Upper lobe of left lung (tissue), 4 donors: ENCODE data around the gene PAIP2B.
A peak's percentile ranks its signal among the peaks of the same experiment; 100 is the strongest.

Experiments
- POLR2A ChIP-seq, 4 donors: fragments of 450-650 bp; IDR thresholded peaks; one replicate each; pipeline ENCODE4 v1.5.1; 2016 to 2017; ENCODE audit warnings: antibody characterized with exemption in 4 of 4, mild to moderate bottlenecking in 2 of 4
- POLR2AphosphoS5 ChIP-seq, 2 donors: sonication (generic); formaldehyde crosslinking; IDR thresholded peaks; one replicate each; pipeline ENCODE4 v1.5.1; 2017; ENCODE audit warnings: antibody characterized with exemption in 2 of 2
- TF ChIP-seq, protein P1 (sequence below), 6 experiments: fragments of 450-650 bp in 4 of 6; fragments of 200-600 bp in 2 of 6; sonication (generic) in 2 of 6; IDR thresholded peaks; one replicate each; pipeline ENCODE4 v1.5.1; 2016 to 2019; ENCODE audit warnings: antibody characterized with exemption in 6 of 6

DNA sequence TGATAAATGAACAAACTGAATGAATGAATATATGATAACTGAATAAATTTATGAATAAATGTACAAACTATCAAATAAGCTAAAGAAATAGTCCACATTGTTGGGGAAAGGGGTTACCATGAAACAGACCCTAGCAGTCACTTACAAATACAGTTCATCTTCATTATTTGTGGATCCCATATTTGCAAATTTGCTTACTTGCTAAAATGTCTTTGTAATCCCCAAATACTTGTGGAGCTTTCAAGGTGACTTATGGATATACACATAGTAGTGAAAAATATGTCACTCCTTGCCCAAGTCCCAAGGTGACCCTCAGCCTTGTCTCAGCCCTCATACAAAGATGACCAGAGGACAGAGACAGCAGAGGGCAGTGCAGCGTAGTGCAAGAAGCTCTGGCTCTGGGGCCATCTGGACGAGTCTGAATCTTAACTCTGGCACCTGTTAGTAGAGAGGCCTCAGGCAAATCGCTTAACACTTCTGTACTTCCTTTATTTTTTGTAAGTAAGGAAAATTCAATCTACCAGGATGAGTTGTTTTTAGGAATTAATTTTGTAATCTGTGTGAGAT lies 3.1 kb downstream of the PAIP2B start:
- TF ChIP-seq, protein P1, sequence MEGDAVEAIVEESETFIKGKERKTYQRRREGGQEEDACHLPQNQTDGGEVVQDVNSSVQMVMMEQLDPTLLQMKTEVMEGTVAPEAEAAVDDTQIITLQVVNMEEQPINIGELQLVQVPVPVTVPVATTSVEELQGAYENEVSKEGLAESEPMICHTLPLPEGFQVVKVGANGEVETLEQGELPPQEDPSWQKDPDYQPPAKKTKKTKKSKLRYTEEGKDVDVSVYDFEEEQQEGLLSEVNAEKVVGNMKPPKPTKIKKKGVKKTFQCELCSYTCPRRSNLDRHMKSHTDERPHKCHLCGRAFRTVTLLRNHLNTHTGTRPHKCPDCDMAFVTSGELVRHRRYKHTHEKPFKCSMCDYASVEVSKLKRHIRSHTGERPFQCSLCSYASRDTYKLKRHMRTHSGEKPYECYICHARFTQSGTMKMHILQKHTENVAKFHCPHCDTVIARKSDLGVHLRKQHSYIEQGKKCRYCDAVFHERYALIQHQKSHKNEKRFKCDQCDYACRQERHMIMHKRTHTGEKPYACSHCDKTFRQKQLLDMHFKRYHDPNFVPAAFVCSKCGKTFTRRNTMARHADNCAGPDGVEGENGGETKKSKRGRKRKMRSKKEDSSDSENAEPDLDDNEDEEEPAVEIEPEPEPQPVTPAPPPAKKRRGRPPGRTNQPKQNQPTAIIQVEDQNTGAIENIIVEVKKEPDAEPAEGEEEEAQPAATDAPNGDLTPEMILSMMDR (IDR thresholded peaks at IDR 0.05) = peak in 1 of 6 experiments; percentile 29
- no peak for TF ChIP-seq POLR2A (IDR thresholded peaks at IDR 0.05)
- no peak for TF ChIP-seq POLR2AphosphoS5 (IDR thresholded peaks at IDR 0.05)
